Immature natural killer cell (primary cell): Measurements from ENCODE around the gene HMX1. TPM values are rescaled to one million over a fixed set of nuclear protein-coding genes. Genes with fewer than 3 reads are reported as not detected.

Experiments
- DNase-seq, 3 donors: peaks; one replicate each; pipeline ENCODE4 v3.0.0; 2022; ENCODE audit warnings: mixed read lengths in 1 of 3
- H3K27ac Mint-ChIP-seq, 6 donors: one replicate each; pipeline ENCODE4 v1.8.0; 2020; ENCODE audit warnings: mixed read lengths in 6 of 6, mild to moderate bottlenecking in 5 of 6, inconsistent platforms in 4 of 6, moderate library complexity in 3 of 6
- H3K27me3 Mint-ChIP-seq, 3 donors: one replicate each; pipeline ENCODE4 v1.8.0; 2020 to 2021; ENCODE audit warnings: low read depth in 3 of 3, mild to moderate bottlenecking in 3 of 3, mixed read lengths in 3 of 3, moderate library complexity in 3 of 3, inconsistent platforms in 1 of 3
- H3K36me3 Mint-ChIP-seq, 3 donors: one replicate each; pipeline ENCODE4 v1.8.0; 2020; ENCODE audit warnings: mixed read lengths in 3 of 3, inconsistent platforms in 2 of 3, mild to moderate bottlenecking in 2 of 3
- H3K4me1 Mint-ChIP-seq, 2 donors: one replicate each; pipeline ENCODE4 v1.8.0; 2020; ENCODE audit warnings: inconsistent platforms in 2 of 2, mild to moderate bottlenecking in 2 of 2, mixed read lengths in 2 of 2, moderate library complexity in 1 of 2
- H3K4me3 Mint-ChIP-seq, 5 donors: one replicate each; pipeline ENCODE4 v1.8.0; 2020; ENCODE audit warnings: mild to moderate bottlenecking in 5 of 5, mixed read lengths in 5 of 5, inconsistent platforms in 3 of 5, moderate library complexity in 3 of 5
- H3K9me3 Mint-ChIP-seq, 6 donors: one replicate each; pipeline ENCODE4 v1.8.0; 2020; ENCODE audit warnings: mild to moderate bottlenecking in 6 of 6, mixed read lengths in 6 of 6, inconsistent platforms in 4 of 6, moderate library complexity in 3 of 6
- polyA plus RNA-seq, 3 donors: library from polyadenylated mRNA; unstranded; fragments of 300-500 nt; fragmentation: Illumina TruSeq; gene quantifications; one replicate each; pipeline ENCODE4 v1.2.3, GENCODE V29; 2021

HMX1 gene
- polyA plus RNA-seq, 3 donors from 2014 or later: not detected

- peaks cover 0 to 4% (median 2%) of the 10 kb centered on the region in 3 donors for H3K27me3 Mint-ChIP-seq
- H3K27ac Mint-ChIP-seq: no peak overlapping the region
- DNase-seq: no peak
- H3K4me1 Mint-ChIP-seq: no peaks in the 10 kb centered on the region
- H3K9me3 Mint-ChIP-seq: no peaks in the 10 kb centered on the region
- no peak overlapping the region for H3K4me3 Mint-ChIP-seq
- H3K36me3 Mint-ChIP-seq: no peaks in the 10 kb centered on the region
These were observed 34.9 kb downstream of the HMX1 start for GRCh38 chr4:8836664-8837171.

GRCh38 chr4:8835521-8836365, 35.9 kb downstream of the HMX1 start:
- DNase-seq: no peak
- H3K36me3 Mint-ChIP-seq: no peaks in the 10 kb centered on the region
- no peak overlapping the region for H3K4me3 Mint-ChIP-seq
- no peaks in the 10 kb centered on the region for H3K9me3 Mint-ChIP-seq
- no peak overlapping the region for H3K27ac Mint-ChIP-seq
- H3K27me3 Mint-ChIP-seq: peaks cover 0 to 5% (median 2%) of the 10 kb centered on the region in 3 donors
- no peaks in the 10 kb centered on the region for H3K4me1 Mint-ChIP-seq

- Mint-ChIP-seq H3K4me3 (no peak overlapping the region), H3K36me3 (no peaks in the 10 kb centered on the region), H3K27me3 (peaks cover 0 to 5% (median 2%) of the 10 kb centered on the region in 3 donors)
These were observed 36.9 kb downstream of the HMX1 start for GRCh38 chr4:8834681-8835220.

GRCh38 chr4:8832113-8832915, 39.3 kb downstream of the HMX1 start:
- Mint-ChIP-seq H3K4me3 (no peak overlapping the region), H3K36me3 (no peaks in the 10 kb centered on the region), H3K9me3 (peaks cover 0 to 6% (median 0%) of the 10 kb centered on the region in 6 donors), H3K27ac (no peak overlapping the region), H3K27me3 (peaks cover 0 to 5% (median 2%) of the 10 kb centered on the region in 3 donors), H3K4me1 (no peaks in the 10 kb centered on the region)
- DNase-seq: no peak

More at GRCh38 chr4:8834681-8835220, 36.9 kb downstream of the HMX1 start:
- H3K4me1 Mint-ChIP-seq: no peaks in the 10 kb centered on the region
- H3K9me3 Mint-ChIP-seq: no peaks in the 10 kb centered on the region
- DNase-seq: no peak
- no peak overlapping the region for H3K27ac Mint-ChIP-seq

GRCh38 chr4:8831221-8832112, 40.2 kb downstream of the HMX1 start:
- H3K27ac Mint-ChIP-seq: no peak overlapping the region
- H3K36me3 Mint-ChIP-seq: no peaks in the 10 kb centered on the region
- no peak for DNase-seq

GRCh38 chr4:8830611-8831200, 40.9 kb downstream of the HMX1 start:
- H3K4me3 Mint-ChIP-seq: no peak overlapping the region
- H3K27me3 Mint-ChIP-seq: peaks cover 0 to 2% (median 2%) of the 10 kb centered on the region in 3 donors
- DNase-seq: no peak
- H3K36me3 Mint-ChIP-seq: no peaks in the 10 kb centered on the region
- H3K9me3 Mint-ChIP-seq: peaks cover 0 to 6% (median 0%) of the 10 kb centered on the region in 6 donors
- H3K4me1 Mint-ChIP-seq: no peaks in the 10 kb centered on the region
- H3K27ac Mint-ChIP-seq: no peak overlapping the region

More at GRCh38 chr4:8831221-8832112, 40.2 kb downstream of the HMX1 start:
- Mint-ChIP-seq H3K9me3 (peaks cover 0 to 6% (median 0%) of the 10 kb centered on the region in 6 donors), H3K4me3 (no peak overlapping the region), H3K27me3 (peaks cover 0 to 2% (median 2%) of the 10 kb centered on the region in 3 donors), H3K4me1 (no peaks in the 10 kb centered on the region)

GRCh38 chr4:8830056-8830455, 41.6 kb downstream of the HMX1 start:
- Mint-ChIP-seq H3K27ac (no peak overlapping the region), H3K4me3 (no peak overlapping the region), H3K36me3 (no peaks in the 10 kb centered on the region)

GRCh38 chr4:8829584-8829983, 42.1 kb downstream of the HMX1 start:
- Mint-ChIP-seq H3K27ac (no peak overlapping the region), H3K4me1 (no peaks in the 10 kb centered on the region), H3K27me3 (peaks cover 1 to 2% (median 2%) of the 10 kb centered on the region in 3 donors)

More at GRCh38 chr4:8830056-8830455, 41.6 kb downstream of the HMX1 start:
- H3K9me3 Mint-ChIP-seq: peaks cover 0 to 6% (median 0%) of the 10 kb centered on the region in 6 donors
- no peak for DNase-seq
- no peaks in the 10 kb centered on the region for H3K4me1 Mint-ChIP-seq
- H3K27me3 Mint-ChIP-seq: peaks cover 1 to 2% (median 2%) of the 10 kb centered on the region in 3 donors

GRCh38 chr4:8828869-8829268, 42.8 kb downstream of the HMX1 start:
- Mint-ChIP-seq H3K36me3 (no peaks in the 10 kb centered on the region), H3K27ac (no peak overlapping the region), H3K9me3 (peaks cover 0 to 6% (median 0%) of the 10 kb centered on the region in 6 donors), H3K4me1 (no peaks in the 10 kb centered on the region), H3K4me3 (no peak overlapping the region), H3K27me3 (peaks cover 1 to 2% (median 2%) of the 10 kb centered on the region in 3 donors)
- DNase-seq: no peak

More at GRCh38 chr4:8829584-8829983, 42.1 kb downstream of the HMX1 start:
- no peak for DNase-seq
- Mint-ChIP-seq H3K4me3 (no peak overlapping the region), H3K36me3 (no peaks in the 10 kb centered on the region), H3K9me3 (peaks cover 0 to 6% (median 0%) of the 10 kb centered on the region in 6 donors)

- Mint-ChIP-seq H3K27ac (no peak overlapping the region), H3K9me3 (no peaks in the 10 kb centered on the region), H3K4me3 (no peak overlapping the region), H3K36me3 (no peaks in the 10 kb centered on the region), H3K27me3 (peaks cover 5 to 6% (median 6%) of the 10 kb centered on the region in 3 donors), H3K4me1 (no peaks in the 10 kb centered on the region)
- DNase-seq: no peak
These were observed 50.3 kb downstream of the HMX1 start for GRCh38 chr4:8821151-8821950.

- Mint-ChIP-seq H3K4me1 (no peaks in the 10 kb centered on the region), H3K4me3 (no peak overlapping the region), H3K27ac (no peak overlapping the region), H3K9me3 (no peaks in the 10 kb centered on the region), H3K27me3 (peaks cover 5 to 6% (median 6%) of the 10 kb centered on the region in 3 donors), H3K36me3 (no peaks in the 10 kb centered on the region)
- DNase-seq: no peak
These were observed 51.2 kb downstream of the HMX1 start for GRCh38 chr4:8820178-8821102.
